Renal pelvis (tissue), 12 donors: ENCODE data around the gene HARS1. TPM values are rescaled to one million over a fixed set of nuclear protein-coding genes. Genes with fewer than 3 reads are reported as not detected.
"Not testable (repeated sequence)": the region's sequence is repeated elsewhere in the genome, so short reads cannot be mapped to it uniquely, and the experiment has no call there.

Source experiments
- DNase-seq: peaks from one replicate; pipeline ENCODE4 v3.0.0-alpha.2; 2013
- long read RNA-seq, 16 experiments: transcript quantifications; one replicate each; lab custom pipeline, GENCODE V29; 2026
- polyA plus RNA-seq, 3 donors: library from polyadenylated mRNA; unstranded; fragments of 120-200 nt; gene quantifications; one replicate each; pipeline ENCODE4 v1.2.1, GENCODE V29; 2013; ENCODE audit not compliant: insufficient read length in 3 of 3

The HARS1 gene, protein sequence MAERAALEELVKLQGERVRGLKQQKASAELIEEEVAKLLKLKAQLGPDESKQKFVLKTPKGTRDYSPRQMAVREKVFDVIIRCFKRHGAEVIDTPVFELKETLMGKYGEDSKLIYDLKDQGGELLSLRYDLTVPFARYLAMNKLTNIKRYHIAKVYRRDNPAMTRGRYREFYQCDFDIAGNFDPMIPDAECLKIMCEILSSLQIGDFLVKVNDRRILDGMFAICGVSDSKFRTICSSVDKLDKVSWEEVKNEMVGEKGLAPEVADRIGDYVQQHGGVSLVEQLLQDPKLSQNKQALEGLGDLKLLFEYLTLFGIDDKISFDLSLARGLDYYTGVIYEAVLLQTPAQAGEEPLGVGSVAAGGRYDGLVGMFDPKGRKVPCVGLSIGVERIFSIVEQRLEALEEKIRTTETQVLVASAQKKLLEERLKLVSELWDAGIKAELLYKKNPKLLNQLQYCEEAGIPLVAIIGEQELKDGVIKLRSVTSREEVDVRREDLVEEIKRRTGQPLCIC
- polyA plus RNA-seq = 10 to 100 TPM; 67.5 to 81.8 (median 75.1) TPM
- long read RNA-seq, donor 1, transcript HARS-211 (3 exons, 619 nt) = minor isoform, 5 of 39 reads
- long read RNA-seq, donor 1, transcript HARS-215 (13 exons, 1,945 nt) = major isoform, 14 of 39 reads
- long read RNA-seq, donor 1, partial matches to known transcripts = 20 of 39 reads
- long read RNA-seq, donor 1, other reads (novel, unspliced or antisense) = 0 of 39 reads
- long read RNA-seq, donor 2, transcript HARS-215 (13 exons, 1,945 nt) = major isoform, 18 of 184 reads
- long read RNA-seq, donor 2, partial matches to known transcripts = 103 of 184 reads
- long read RNA-seq, donor 2, other reads (novel, unspliced or antisense) = 59 of 184 reads
- long read RNA-seq, donor 3, transcript HARS-215 (13 exons, 1,945 nt) = major isoform, 14 of 156 reads
- long read RNA-seq, donor 3, partial matches to known transcripts = 106 of 156 reads
- long read RNA-seq, donor 3, other reads (novel, unspliced or antisense) = 33 of 156 reads
- long read RNA-seq, donor 4, transcript HARS-215 (13 exons, 1,945 nt) = major isoform, 22 of 169 reads
- long read RNA-seq, donor 4, transcript HARS-211 (3 exons, 619 nt) = minor isoform, 5 of 169 reads
- long read RNA-seq, donor 4, partial matches to known transcripts = 94 of 169 reads
- long read RNA-seq, donor 4, other reads (novel, unspliced or antisense) = 48 of 169 reads
- long read RNA-seq, donor 5, transcript HARS-215 (13 exons, 1,945 nt) = major isoform, 9 of 11 reads
- long read RNA-seq, donor 5, partial matches to known transcripts = 0 of 11 reads
- long read RNA-seq, donor 5, other reads (novel, unspliced or antisense) = 0 of 11 reads
- long read RNA-seq, donor 6, transcript HARS-215 (13 exons, 1,945 nt) = major isoform, 24 of 333 reads
- long read RNA-seq, donor 6, partial matches to known transcripts = 265 of 333 reads
- long read RNA-seq, donor 6, other reads (novel, unspliced or antisense) = 39 of 333 reads
- long read RNA-seq, donor 7, transcript HARS-215 (13 exons, 1,945 nt) = major isoform, 22 of 295 reads
- long read RNA-seq, donor 7, partial matches to known transcripts = 239 of 295 reads
- long read RNA-seq, donor 7, other reads (novel, unspliced or antisense) = 30 of 295 reads
- long read RNA-seq, donor 8, transcript HARS-215 (13 exons, 1,945 nt) = major isoform, 5 of 46 reads
- long read RNA-seq, donor 8, partial matches to known transcripts = 22 of 46 reads
- long read RNA-seq, donor 8, other reads (novel, unspliced or antisense) = 15 of 46 reads
- long read RNA-seq, donor 9, transcript HARS-215 (13 exons, 1,945 nt) = major isoform, 16 of 256 reads
- long read RNA-seq, donor 9, transcript HARS-211 (3 exons, 619 nt) = minor isoform, 5 of 256 reads
- long read RNA-seq, donor 9, partial matches to known transcripts = 164 of 256 reads
- long read RNA-seq, donor 9, other reads (novel, unspliced or antisense) = 66 of 256 reads
- long read RNA-seq, donor 10, transcript HARS-215 (13 exons, 1,945 nt) = major isoform, 16 of 231 reads
- long read RNA-seq, donor 10, transcript HARS-211 (3 exons, 619 nt) = minor isoform, 7 of 231 reads
- long read RNA-seq, donor 10, partial matches to known transcripts = 170 of 231 reads
- long read RNA-seq, donor 10, other reads (novel, unspliced or antisense) = 36 of 231 reads
- long read RNA-seq, donor 11, transcript HARS-215 (13 exons, 1,945 nt) = major isoform, 12 of 223 reads
- long read RNA-seq, donor 11, partial matches to known transcripts = 179 of 223 reads
- long read RNA-seq, donor 11, other reads (novel, unspliced or antisense) = 30 of 223 reads
- long read RNA-seq, donor 12, transcript HARS-215 (13 exons, 1,945 nt) = major isoform, 23 of 216 reads
- long read RNA-seq, donor 12, transcript HARS-211 (3 exons, 619 nt) = minor isoform, 7 of 216 reads
- long read RNA-seq, donor 12, partial matches to known transcripts = 170 of 216 reads
- long read RNA-seq, donor 12, other reads (novel, unspliced or antisense) = 15 of 216 reads
- long read RNA-seq, donor 13, partial matches to known transcripts = 108 of 157 reads
- long read RNA-seq, donor 13, other reads (novel, unspliced or antisense) = 41 of 157 reads
- long read RNA-seq, donor 14, transcript HARS-215 (13 exons, 1,945 nt) = major isoform, 25 of 445 reads
- long read RNA-seq, donor 14, partial matches to known transcripts = 336 of 445 reads
- long read RNA-seq, donor 14, other reads (novel, unspliced or antisense) = 77 of 445 reads
- long read RNA-seq, donor 15, transcript HARS-215 (13 exons, 1,945 nt) = major isoform, 18 of 423 reads
- long read RNA-seq, donor 15, transcript HARS-211 (3 exons, 619 nt) = minor isoform, 6 of 423 reads
- long read RNA-seq, donor 15, partial matches to known transcripts = 343 of 423 reads
- long read RNA-seq, donor 15, other reads (novel, unspliced or antisense) = 53 of 423 reads
- long read RNA-seq, donor 16, transcript HARS-215 (13 exons, 1,945 nt) = major isoform, 15 of 111 reads
- long read RNA-seq, donor 16, partial matches to known transcripts = 95 of 111 reads
- long read RNA-seq, donor 16, other reads (novel, unspliced or antisense) = 0 of 111 reads

DNA sequence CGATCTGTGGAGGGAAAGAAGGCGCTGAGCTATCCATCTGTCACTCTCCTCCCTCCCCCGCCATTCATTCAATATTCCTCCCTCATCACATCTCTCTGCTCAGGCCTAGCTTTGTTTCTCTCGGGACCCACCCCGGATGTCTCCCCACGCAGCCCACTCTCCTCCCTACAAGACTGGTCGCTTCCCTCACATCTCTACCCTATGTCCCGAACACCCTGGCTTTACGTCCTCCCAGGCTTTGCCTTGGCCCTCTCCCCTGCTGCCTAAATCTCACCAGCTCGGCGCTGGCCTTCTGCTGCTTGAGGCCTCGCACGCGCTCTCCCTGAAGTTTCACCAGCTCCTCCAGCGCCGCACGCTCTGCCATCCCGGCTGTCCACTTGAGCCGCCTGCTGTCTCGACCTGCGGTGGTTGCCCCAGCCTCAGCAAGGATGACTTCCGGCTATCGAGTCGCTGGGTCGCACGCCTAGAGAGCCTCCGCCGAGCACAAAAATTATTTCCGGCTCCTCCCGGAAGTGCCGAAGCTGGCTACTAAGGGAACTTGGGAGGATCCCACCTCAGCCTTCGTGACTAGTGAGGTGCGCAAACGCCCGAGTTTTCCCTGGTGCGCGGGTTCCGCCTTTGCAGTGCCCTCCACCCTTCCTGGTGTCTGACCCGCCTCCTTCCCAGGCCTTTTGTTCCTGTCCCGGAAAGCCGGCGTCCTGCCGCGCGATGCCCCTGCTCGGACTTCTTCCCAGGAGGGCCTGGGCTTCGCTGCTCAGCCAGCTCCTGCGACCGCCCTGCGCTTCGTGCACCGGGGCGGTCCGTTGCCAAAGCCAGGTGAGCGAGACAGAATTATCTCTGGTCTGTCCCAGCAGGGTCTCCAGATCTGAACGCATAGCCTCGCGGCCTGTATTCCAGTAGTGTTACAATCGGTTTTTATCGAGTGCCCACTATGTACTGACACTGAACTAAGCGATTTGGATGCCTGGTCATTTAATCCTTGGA, at the start of gene HARS1, which contains the start of gene HARS2:
Gene HARS1, minus strand, starts transcription at position 430 of the 984 bp plus-strand sequence. Its CDS starts 66 bp downstream, at position 364.
Gene HARS2, plus strand, starts transcription at position 515 of the 984 bp plus-strand sequence. Its CDS starts 194 bp downstream, at position 709.
- peak; percentile 92 for DNase-seq

DNA sequence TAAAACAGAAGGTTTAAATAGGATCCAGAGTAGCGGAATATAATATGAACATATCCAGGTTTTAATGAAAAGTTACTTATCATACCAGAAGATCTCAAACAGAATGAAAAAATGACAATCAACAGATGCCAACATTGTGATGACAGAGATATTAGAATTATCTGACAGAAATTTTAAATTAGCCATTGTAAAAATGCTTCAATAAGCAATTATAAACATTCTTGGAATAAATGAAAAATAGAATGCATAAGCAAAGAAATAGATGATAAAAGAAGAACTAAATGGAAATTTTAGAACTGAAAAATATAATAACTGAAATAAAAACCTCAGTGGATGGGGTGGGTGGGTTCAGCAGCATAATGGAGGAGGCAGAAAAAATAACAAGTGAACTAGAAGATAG, 46.3 kb upstream of the HARS1 start:
- DNase-seq = no peak

DNA sequence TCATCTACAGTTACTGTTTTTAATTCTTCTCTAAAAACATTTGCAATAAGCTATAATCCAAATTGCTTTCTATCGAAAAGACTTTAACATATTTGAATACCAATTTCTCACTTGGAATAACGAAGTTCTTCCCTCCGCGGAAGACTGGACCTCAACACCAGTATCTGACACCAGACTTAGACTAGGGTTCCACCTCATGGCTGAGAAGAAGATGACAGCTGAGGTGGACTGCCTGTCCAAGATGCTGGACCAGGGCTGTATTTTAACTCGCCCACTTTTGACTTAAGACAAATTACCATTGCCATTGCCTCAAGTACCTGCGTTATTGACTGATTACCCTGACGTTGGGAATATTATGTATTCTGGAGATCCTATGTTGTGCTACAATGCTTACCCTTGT, 43.2 kb upstream of the HARS1 start:
- no peak for DNase-seq

DNA sequence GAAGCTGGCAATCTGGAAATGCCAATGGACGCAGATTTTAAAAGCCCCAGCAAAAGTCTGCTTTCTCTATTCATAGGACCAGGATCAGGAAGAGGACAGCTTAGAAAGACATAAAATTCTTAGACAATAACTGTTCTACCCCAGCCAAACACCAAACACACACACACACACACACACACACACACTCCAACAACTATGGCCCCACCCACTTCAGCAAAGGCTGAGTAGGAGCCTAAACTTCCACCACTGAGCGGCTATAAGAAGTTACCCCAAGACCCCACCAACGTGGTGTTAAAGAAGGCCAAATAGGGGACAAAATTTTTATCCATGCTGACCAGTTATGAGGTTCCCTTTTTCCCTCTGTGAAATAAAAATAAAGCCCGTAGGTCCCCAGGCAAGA, 41.9 kb upstream of the HARS1 start:
- DNase-seq = no peak

DNA sequence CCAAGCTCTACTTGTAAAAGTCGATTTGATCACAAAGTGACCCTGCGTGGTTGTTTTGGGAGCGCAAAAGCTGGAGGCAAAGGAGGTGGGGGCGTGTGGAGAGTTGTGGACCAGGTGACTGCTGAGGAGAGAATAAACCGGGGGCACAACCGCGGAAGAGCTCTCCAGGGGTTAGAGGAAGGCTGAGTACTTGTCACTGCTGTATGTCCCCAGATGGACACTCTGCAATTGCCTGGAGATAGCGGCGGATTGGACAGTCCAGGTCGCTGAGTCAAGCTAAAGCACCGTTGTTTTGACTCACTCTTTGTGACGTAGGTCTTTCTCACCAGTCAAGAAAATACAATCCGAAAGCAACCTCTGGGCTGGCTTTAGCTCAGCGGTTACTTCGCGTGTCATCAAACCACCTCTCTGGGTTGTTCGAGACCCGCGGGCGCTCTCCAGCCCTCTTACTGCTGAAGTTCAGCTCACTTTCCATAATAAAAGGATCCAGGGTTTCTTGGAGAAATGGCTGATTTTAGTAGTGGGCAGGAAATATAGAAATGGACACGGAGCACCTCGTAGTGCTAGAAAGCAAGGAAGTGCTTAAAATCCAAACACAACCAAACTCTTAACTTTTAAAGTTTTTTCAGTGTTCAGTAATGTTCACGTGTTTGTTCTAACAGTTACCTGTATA, 34.8 kb upstream of the HARS1 start:
- DNase-seq = peak; percentile 48

DNA sequence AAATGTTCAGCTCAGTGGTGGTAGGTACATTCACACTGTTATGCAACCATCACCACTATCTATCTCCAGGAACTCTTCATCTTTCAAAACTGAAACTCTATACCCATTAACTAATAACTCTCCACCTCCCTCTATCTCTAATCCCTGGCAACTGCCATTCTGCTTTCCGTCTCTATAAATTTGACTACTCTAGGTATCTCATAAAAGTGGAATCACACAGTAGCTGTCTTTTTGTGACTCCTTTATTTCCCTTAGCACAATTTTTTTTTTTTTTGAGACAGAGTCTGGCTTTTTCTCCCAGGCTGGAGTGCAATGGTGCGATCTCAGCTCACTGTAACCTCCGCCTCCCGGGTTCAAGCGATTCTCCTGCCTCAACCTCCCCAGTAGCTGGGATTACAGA, 30.2 kb upstream of the HARS1 start:
- not testable (repeated sequence) for DNase-seq

DNA sequence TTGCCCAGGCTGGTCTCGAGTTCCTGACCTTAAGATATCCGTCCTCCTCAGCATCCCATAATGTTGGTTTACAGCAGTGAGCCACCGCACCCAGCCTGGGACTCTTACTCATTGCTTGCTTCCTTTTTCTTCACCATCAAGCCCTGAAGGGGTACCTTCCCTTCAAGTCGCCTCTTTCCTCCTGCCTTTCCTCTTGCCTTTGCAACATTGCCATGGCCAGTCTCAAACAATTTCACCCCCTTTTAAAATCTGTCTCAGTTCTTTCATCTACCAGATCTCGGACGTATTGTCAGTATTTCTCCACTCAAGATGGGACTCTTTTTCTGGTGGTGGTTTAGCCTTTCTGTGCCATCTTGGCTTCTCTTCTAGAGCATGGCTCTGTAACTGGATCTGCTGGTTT, 29.6 kb upstream of the HARS1 start:
- DNase-seq = not testable (repeated sequence)

DNA sequence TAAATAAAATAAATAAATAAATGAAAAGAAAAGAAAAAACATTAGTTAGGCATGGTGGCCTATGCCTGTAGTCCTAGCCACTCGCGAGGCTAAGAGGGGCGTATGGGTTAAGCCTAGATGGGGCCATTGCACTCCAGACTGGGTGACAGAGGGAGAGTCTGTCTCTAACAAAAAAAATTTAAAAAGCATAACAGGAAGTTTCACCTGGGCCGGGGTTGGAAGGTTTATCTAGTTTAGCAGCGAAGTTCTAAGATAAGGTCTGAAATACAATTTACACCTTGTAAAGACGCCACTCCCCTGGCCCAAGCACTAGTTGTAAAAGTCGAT, 27.1 kb upstream of the HARS1 start:
- no peak for DNase-seq

DNA sequence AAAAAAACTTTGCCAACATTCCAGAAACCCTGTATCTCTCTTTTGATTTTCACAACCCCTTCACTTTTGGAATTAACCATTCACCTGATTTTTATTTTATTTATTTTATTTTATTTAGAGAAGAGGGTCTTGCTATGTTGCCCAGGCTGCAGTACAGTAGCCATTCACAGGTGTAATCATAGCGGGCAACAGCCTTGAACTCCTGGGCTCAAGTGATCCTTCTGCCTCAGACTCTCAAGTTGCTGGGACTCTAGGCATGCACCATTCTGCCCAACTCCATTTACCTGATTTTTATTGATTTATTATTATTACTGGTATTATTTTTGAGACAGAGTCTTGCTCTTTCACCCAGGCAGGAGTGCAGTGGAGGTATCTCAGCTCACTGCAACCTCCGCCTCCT, 25.1 kb upstream of the HARS1 start:
- not testable (repeated sequence) for DNase-seq

DNA sequence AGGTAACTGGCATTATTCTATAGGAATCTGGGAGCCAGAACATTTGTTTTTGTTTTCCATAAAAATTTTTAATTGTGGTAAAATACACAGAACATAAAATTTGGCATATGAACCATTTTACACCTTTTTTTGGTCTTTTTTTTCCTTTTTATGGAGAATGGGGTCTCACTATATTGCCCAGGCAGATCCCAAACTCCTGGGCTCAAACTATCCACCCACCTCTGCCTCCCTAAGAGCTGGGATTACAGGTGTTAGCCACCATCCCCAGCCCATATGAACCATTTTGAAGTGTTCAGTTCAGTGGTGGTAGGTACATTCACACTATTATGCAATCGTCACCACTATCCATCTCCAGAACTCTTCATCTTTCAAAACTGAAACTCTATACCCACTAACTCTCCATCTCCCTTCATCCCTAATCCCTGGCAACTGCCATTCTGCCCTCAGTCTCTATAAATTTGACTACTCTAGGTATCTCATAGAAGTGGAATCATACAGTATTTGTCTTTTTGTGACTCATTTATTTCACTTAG, 22.5 kb upstream of the HARS1 start:
- no peak for DNase-seq

DNA sequence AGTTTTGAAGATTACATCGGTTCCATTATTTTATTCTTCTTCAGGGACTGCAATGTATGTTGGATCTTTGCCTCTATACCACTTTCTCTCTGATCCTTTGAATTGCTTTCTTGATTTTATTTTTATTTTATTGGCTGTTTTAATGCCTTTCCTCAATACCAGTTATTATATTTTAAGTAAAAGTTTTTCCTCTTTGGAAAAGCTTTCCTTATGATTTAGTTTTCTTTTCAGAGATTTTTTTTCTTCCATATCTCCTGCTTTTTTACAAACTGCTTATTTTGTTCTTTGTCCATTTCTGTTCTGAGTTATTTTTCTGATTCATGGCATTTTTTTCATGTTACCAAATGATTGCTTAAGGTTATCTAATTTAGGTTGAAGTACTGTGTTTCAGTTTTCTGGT, 20.6 kb upstream of the HARS1 start:
- no peak for DNase-seq

DNA sequence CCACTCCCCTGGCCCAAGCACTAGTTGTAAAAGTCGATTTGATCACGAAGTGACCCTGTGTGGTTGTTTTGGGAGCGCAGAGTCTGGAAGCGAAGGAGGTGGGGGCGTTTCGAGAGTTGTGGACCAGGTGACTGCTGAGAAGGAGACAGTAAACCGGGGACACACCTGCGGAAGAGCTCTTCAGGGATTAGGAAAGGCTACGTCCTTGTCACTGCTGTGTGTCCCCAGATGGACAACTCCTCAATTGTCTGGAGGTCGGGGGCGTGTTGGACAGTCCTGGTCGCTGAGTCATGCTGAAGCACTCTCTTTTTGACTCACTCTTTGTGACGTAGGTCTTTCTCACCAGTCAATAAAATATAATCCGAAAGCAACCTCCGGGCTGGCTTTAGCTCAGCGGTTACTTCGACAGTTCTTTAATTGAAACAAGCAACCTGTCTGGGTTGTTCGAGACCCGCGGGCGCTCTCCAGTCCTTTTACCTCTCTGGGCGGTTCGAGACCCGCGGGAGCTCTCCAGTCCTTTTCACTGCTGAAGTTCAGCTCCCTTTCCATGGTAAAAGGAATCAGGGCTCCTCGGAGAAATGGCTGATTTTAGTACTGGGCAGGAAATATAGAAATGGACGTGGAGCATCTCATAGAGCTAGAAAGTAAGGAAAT, 19.9 kb upstream of the HARS1 start:
- DNase-seq = peak; percentile 89

DNA sequence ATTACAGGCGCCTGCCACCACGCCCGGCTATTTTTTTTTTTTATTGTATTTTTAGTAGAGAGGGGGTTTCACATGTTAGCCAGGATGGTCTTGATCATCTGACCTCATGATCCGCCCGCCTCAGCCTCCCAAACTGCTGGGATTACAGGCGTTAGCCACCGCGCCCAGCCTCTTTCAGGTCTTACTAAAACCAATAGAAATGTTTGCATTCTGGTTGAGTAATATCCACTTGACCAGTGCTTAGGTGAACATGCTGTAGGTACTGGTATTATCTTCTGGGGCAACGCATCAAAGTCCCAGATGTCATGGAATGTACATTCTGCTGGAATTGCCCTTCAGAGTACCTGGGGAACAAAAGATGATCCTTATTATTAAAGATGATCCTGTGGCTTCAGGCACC, 17.6 kb upstream of the HARS1 start:
- not testable (repeated sequence) for DNase-seq

DNA sequence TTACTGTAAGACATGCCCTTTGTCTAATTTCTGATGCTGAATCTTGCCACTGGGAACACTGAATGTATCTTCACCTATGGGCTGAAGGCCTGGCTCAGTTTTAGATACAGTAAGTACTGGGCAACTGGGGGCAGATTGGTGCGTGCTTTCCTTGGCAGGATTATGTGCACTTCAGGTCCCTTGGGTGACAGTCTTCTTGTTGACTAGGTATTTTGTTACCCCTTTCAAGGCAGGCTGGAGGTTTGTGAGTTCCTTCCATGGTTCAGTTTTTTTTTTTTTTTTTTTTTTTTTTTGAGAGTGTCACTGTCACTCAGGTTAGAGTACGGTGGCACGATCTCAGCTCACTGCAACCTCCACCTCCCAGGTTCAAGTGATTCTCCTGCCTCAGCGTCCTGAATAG, 16.6 kb upstream of the HARS1 start:
- DNase-seq = no peak
